GM12878 (cell line): ENCODE results near the gene IFT25. TPM values are rescaled to one million over a fixed set of nuclear protein-coding genes. Genes with fewer than 3 reads are reported as not detected.

Experiments used
- ATAC-seq: fragments of 200-7000 bp; cut with Tn5 transposase; 3 replicates; pipeline ENCODE4 v1.9.1; 2020; ENCODE audit warnings: mild to moderate bottlenecking, moderate library complexity
- BruUV-seq: library from RNA; stranded (reverse); fragments of 400-500 nt; replicated peaks from 2 replicates; lab custom pipeline; 2021; lab: Mats Ljungman, UMichigan
- CTCF ChIA-PET: fragments of 300-600 bp; sonication (Branson Sonifier 250); formaldehyde crosslinking; extraction: SDS; loops from one replicate; lab custom pipeline; 2021; ENCODE audit warnings: inconsistent platforms; lab: Yijun Ruan, JAX
- POLR2A ChIA-PET: fragments of 350-600 bp; formaldehyde crosslinking; extraction: SDS; loops from one replicate; lab custom pipeline; 2021; ENCODE audit warnings: inconsistent platforms; lab: Charles Lee
- RAD21 ChIA-PET: fragments of 300-600 bp; sonication (Branson Sonifier 250); formaldehyde crosslinking; loops from one replicate; lab custom pipeline; 2023; ENCODE audit warnings: antibody characterized with exemption; ENCODE audit not compliant: unreplicated experiment; lab: Charles Lee
- SMC1A ChIA-PET: fragments of 300-600 bp; sonication (Branson Sonifier 250); formaldehyde crosslinking; loops from one replicate; lab custom pipeline; 2023; ENCODE audit not compliant: unreplicated experiment, uncharacterized antibody; lab: Charles Lee
- DNase-seq: peaks from one replicate; pipeline ENCODE4 v3.0.0-alpha.2; 2011; ENCODE audit warnings: low read depth, low spot score
- FAIRE-seq: peaks from 3 replicates; lab custom pipeline; 2011; peaks lifted over from hg19 to GRCh38; lab: Jason Lieb, UNC
- H2AFZ ChIP-seq: 2 replicates; pipeline ENCODE4 v1.6.0; 2011; ENCODE audit warnings: low read depth, low read length, control low read depth; ENCODE audit not compliant: control insufficient read depth
- H3K27ac ChIP-seq: 2 replicates; pipeline ENCODE4 v1.5.1; 2011; ENCODE audit warnings: control low read depth; ENCODE audit not compliant: control insufficient read depth, insufficient read depth
- H3K27me3 ChIP-seq, 2 experiments: replicated peaks in 1 of 2; 2 replicates each; pipeline versions ENCODE4 v1.6.0 to v1.6.1; 2011; ENCODE audit warnings: low read length in 1 of 2; ENCODE audit not compliant: control insufficient read depth in 2 of 2, insufficient read depth in 2 of 2
- H3K36me3 ChIP-seq, 2 experiments: 2 replicates each; pipeline ENCODE4 v1.5.1; 2011; ENCODE audit warnings: low read length in 1 of 2; ENCODE audit not compliant: control insufficient read depth in 2 of 2, insufficient read depth in 2 of 2
- H3K4me1 ChIP-seq: 2 replicates; pipeline ENCODE4 v1.6.1; 2011; ENCODE audit warnings: mild to moderate bottlenecking, low read length, moderate library complexity, mixed read lengths; ENCODE audit not compliant: control insufficient read depth, insufficient read depth
- H3K4me2 ChIP-seq: 2 replicates; pipeline ENCODE4 v1.6.0; 2011; ENCODE audit warnings: control low read depth; ENCODE audit not compliant: control insufficient read depth, insufficient read depth
- H3K4me3 ChIP-seq: fragments of 200-600 bp; sonication (generic); 2 replicates; pipeline ENCODE4 v1.5.1; 2016
- H3K79me2 ChIP-seq: 2 replicates; pipeline ENCODE4 v1.6.0; 2011; ENCODE audit warnings: low read length; ENCODE audit not compliant: control insufficient read depth, insufficient read depth
- H3K9ac ChIP-seq: 2 replicates; pipeline ENCODE4 v1.8.0; 2011; ENCODE audit warnings: low read length, control low read depth, mixed read lengths; ENCODE audit not compliant: control insufficient read depth, insufficient read depth
- H3K9me3 ChIP-seq: replicated peaks from 3 replicates; pipeline ENCODE4 v1.5.1; 2011; ENCODE audit warnings: mild to moderate bottlenecking, low read length; ENCODE audit not compliant: control insufficient read depth, insufficient read depth
- H4K20me1 ChIP-seq: 2 replicates; pipeline ENCODE4 v1.6.0; 2011; ENCODE audit not compliant: control insufficient read depth, insufficient read depth
- ATF3 ChIP-seq: IDR thresholded peaks from 2 replicates; pipeline ENCODE4 v1.6.1; 2011; ENCODE audit warnings: low read depth, mild to moderate bottlenecking, low read length, moderate library complexity, borderline replicate concordance; ENCODE audit errors: extremely low read depth
- CBX5 ChIP-seq: sonication (generic); IDR thresholded peaks from 2 replicates; pipeline ENCODE4 v1.6.1; 2016; ENCODE audit warnings: low read depth, moderate library complexity, mild to moderate bottlenecking, inconsistent platforms
- ESRRA ChIP-seq: IDR thresholded peaks from 2 replicates; pipeline ENCODE4 v1.6.1; 2012; ENCODE audit warnings: mild to moderate bottlenecking, low read length, improper control_type of control experiment
- FOXM1 ChIP-seq: IDR thresholded peaks from 2 replicates; pipeline ENCODE4 v1.6.1; 2012; ENCODE audit warnings: low read depth, mild to moderate bottlenecking, inconsistent platforms, low read length, moderate library complexity
- LARP7 ChIP-seq: fragments of 450-650 bp; IDR thresholded peaks from 2 replicates; pipeline ENCODE4 v1.6.1; 2017; ENCODE audit warnings: mild to moderate bottlenecking
- MYB ChIP-seq: fragments of 150-350 bp; IDR thresholded peaks from 2 replicates; pipeline ENCODE4 v1.6.1; 2014; ENCODE audit warnings: mild to moderate bottlenecking, low read depth, low read length, borderline replicate concordance
- SMAD5 ChIP-seq: IDR thresholded peaks from 2 replicates; pipeline ENCODE4 v1.6.1; 2016; ENCODE audit warnings: antibody characterized with exemption, low read depth
- ZBTB11 ChIP-seq: fragments of 450-650 bp; formaldehyde crosslinking; IDR thresholded peaks from 2 replicates; pipeline ENCODE4 v1.5.0; 2022; ENCODE audit warnings: mild to moderate bottlenecking, missing genetic modification characterization
- ZNF622 ChIP-seq: fragments of 450-650 bp; IDR thresholded peaks from 2 replicates; pipeline ENCODE4 v1.6.1; 2017; ENCODE audit warnings: mild to moderate bottlenecking, inconsistent platforms
- WGBS: methylation state at CpG from one replicate; pipeline ENCODE4 v1.1.6; 2016; ENCODE audit warnings: low lambda C conversion rate; ENCODE audit not compliant: insufficient replicate concordance, insufficient coverage; ENCODE audit errors: missing lambda C conversion rate; 5-methylcytosine and 5-hydroxymethylcytosine counted together
- in situ Hi-C: fragments of 300-500 bp; cut with MboI; formaldehyde crosslinking; loops from 9 replicates; pipeline ENCODE4 v1.14.3; 2018; ENCODE audit warnings: mixed read lengths
- intact Hi-C: fragments of 100-400 bp; cut with micrococcal nuclease; formaldehyde crosslinking; loops from one replicate; pipeline ENCODE4 v1.14.2; 2022; ENCODE audit not compliant: unreplicated experiment
- polyA plus RNA-seq, 11 experiments: library from polyadenylated mRNA; depleted of rRNA in 4 of 11; unstranded in 6 of 11; stranded (reverse) in 5 of 11; fragments of >200 nt; fragmentation: Nextera tagmentation in 4 of 11; fragmentation: Illumina TruSeq in 1 of 11; extraction: Ambion mirVana in 4 of 11; extraction: Trizol in 1 of 11; gene quantifications; 1 replicate in 1 of 11; 2 replicates in 10 of 11; pipeline versions ENCODE4 v1.2.1 to v1.2.3, GENCODE V29; 2011 to 2016; ENCODE audit warnings: inconsistent platforms in 2 of 11, missing spikeins in 2 of 11, low read depth in 1 of 11
- total RNA-seq, 4 experiments: library from RNA; depleted of rRNA in 3 of 4; stranded (reverse); fragments of >200 nt in 3 of 4; fragmentation: Illumina TruSeq in 1 of 4; extraction: Trizol in 1 of 4; gene quantifications; 2 replicates each; pipeline versions ENCODE4 v1.2.1 to v1.2.3, GENCODE V29; 2013 to 2021

The IFT25 gene
- total and polyA plus RNA-seq, 10 of the 15 experiments (the other 5 are each of a cell fraction or from before 2014, with no cell fraction given) = 55.7 to 242 (median 131) TPM

- no peak for DNase-seq
- H3K27me3 ChIP-seq = no peaks in the 10 kb centered on the region
- no peaks in the 10 kb centered on the region for H3K79me2 ChIP-seq
- no peak overlapping the region for H3K9ac ChIP-seq
- CTCF ChIA-PET = no interaction called here
- WGBS = 77% methylated on average over 7 of the region's 7 CpGs
- no peak overlapping the region for H3K27ac ChIP-seq
- no peak overlapping the region for H3K4me2 ChIP-seq
- ATAC-seq = no peak
- POLR2A ChIA-PET = no interaction called here
- H3K9me3 ChIP-seq = no peaks in the 10 kb centered on the region
- no peak for FAIRE-seq
- BruUV-seq = no TSS peak
- in situ Hi-C loops = loop anchor here (25.0 kb wide), 1 partner anchor 480 kb away; no protein-coding TSS in a partner anchor
- SMC1A ChIA-PET = no interaction called here
- TF ChIP-seq ZBTB11 (no peak), ESRRA (no peak), SMAD5 (no peak), ZNF622 (no peak), ATF3 (no peak), MYB (no peak), FOXM1 (no peak), CBX5 (no peak), LARP7 (no peak)
- RAD21 ChIA-PET = no interaction called here
- H3K36me3 ChIP-seq = peaks cover 3 to 16% of the 10 kb centered on the region in 2 experiments
- no peak overlapping the region for H3K4me3 ChIP-seq
- intact Hi-C loops = no loop called here
- H2AFZ ChIP-seq = no peak overlapping the region
- H4K20me1 ChIP-seq = no peaks in the 10 kb centered on the region
- H3K4me1 ChIP-seq = no peaks in the 10 kb centered on the region
Measured at GRCh38 chr1:53967409-53968124, 22.1 kb upstream of the IFT25 start.
